ENCODE measurements around the gene ARMC3. TPM values are rescaled to one million over a fixed set of nuclear protein-coding genes. Genes with fewer than 3 reads are reported as not detected.
A peak's percentile ranks its signal among the peaks of the same experiment; 100 is the strongest.

ARMC3 gene
- total and polyA plus RNA-seq, 9 of the 15 experiments (the other 6 are each of a cell fraction or from before 2014, with no cell fraction given), result 0.33 to 1.1 (median 0.62) TPM

- Histone ChIP-seq H3K4me3 (no peak overlapping the region), H3K79me2 (ENCODE audit: control insufficient read depth, insufficient read depth, low read length) (no peaks in the 10 kb centered on the region), H3K4me1 (replicated peaks in 1 of 2; ENCODE audit: control insufficient read depth in 2 of 2, insufficient read depth in 2 of 2, low read length in 2 of 2) (peaks cover 20 to 34% of the 10 kb centered on the region in 2 experiments), H3K36me3 (ENCODE audit: control insufficient read depth, insufficient read depth, low read length) (no peaks in the 10 kb centered on the region), H3K4me2 (ENCODE audit: insufficient read depth, low read length) (peak overlapping the region; percentile 66), H4K20me1 (replicated peaks; ENCODE audit: control insufficient read depth, insufficient read depth, low read length) (no peaks in the 10 kb centered on the region), H3K9me1 (ENCODE audit: control insufficient read depth, insufficient read depth, low read length) (no peaks in the 10 kb centered on the region), H3K9ac (ENCODE audit: insufficient read depth in 1 of 2, low read depth in 2 of 2, low read length in 2 of 2) (peak overlapping the region in 1 of 2 experiments; percentile 81; a peak in 2 of 4 replicates), H3K27ac (ENCODE audit: extremely low read depth, low read depth, low read length) (peak overlapping the region; percentile 45; the same call in 1 of the 3 replicates), H3K9me3 (replicated peaks; ENCODE audit: control insufficient read depth, insufficient read depth, low read depth, low read length) (no peaks in the 10 kb centered on the region), H3K27me3 (ENCODE audit: control insufficient read depth in 2 of 2, insufficient read depth in 2 of 2, low read length in 2 of 2) (no peaks in the 10 kb centered on the region), H2AFZ (ENCODE audit: low read depth, low read length) (peak overlapping the region; percentile 84)
- ChIA-PET CTCF (ENCODE audit: low intra/inter-chr PET ratio) (no interaction called here), POLR2A (interaction anchor here (0.6 to 1.8 kb wide), 4 partner anchors 9 to 124 kb away, joined by 3 to 10 read pairs (median 4); no protein-coding TSS in a partner anchor)
- in situ Hi-C loops (cut with MboI) (loop anchor here (5.0 to 10.0 kb wide), 3 partner anchors 71 to 1059 kb away; partner anchors contain the start of gene DNAJC1), intact Hi-C loops (cut with micrococcal nuclease) (no loop called here)
- DNase-seq (ENCODE audit: extremely low read depth in 1 of 4, low spot score in 3 of 4) (peak; percentile 37 to 76 (median 57)), ATAC-seq (peak; percentile 71), FAIRE-seq (peak; percentile 46)
- WGBS (ENCODE audit: insufficient coverage, low coverage, missing lambda C conversion rate), result 17% methylated on average over 20 of the region's 20 CpGs
- BruUV-seq (replicated peaks), result no TSS peak
- TF ChIP-seq PATZ1 (CRISPR knock-in tag; IDR thresholded peaks at IDR 0.05; ENCODE audit: borderline replicate concordance), result no peak
- TF ChIP-seq, protein P1, sequence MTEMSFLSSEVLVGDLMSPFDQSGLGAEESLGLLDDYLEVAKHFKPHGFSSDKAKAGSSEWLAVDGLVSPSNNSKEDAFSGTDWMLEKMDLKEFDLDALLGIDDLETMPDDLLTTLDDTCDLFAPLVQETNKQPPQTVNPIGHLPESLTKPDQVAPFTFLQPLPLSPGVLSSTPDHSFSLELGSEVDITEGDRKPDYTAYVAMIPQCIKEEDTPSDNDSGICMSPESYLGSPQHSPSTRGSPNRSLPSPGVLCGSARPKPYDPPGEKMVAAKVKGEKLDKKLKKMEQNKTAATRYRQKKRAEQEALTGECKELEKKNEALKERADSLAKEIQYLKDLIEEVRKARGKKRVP (CRISPR knock-in tag; IDR thresholded peaks at IDR 0.05), result no peak
- TF ChIP-seq CXXC5 (CRISPR knock-in tag; IDR thresholded peaks at IDR 0.05), result peak; percentile 36; the same call in 1 of the 2 replicates
- no peak for TF ChIP-seq FOXA1 (IDR thresholded peaks at IDR 0.05; ENCODE audit: borderline replicate concordance)
- peak in 1 of 2 experiments; percentile 9; a peak in 1 of 4 replicates for TF ChIP-seq KDM1A (IDR thresholded peaks at IDR 0.05)
- no peak for TF ChIP-seq NFIC (IDR thresholded peaks at IDR 0.05)
- TF ChIP-seq ZNF354B (CRISPR knock-in tag; IDR thresholded peaks at IDR 0.05), result no peak
- TF ChIP-seq RCOR1 (IDR thresholded peaks at IDR 0.05; ENCODE audit: borderline replicate concordance in 1 of 2, low read depth in 2 of 2, low read length in 2 of 2), result 0 out of 4 replicates have a peak, but pooled peaks of 1 of the 2 experiments have one; percentile 20
- TF ChIP-seq SMARCC2 (IDR thresholded peaks at IDR 0.05; ENCODE audit: low read depth), result peak; percentile 18; the same call in 1 of the 2 replicates
- peak; percentile 43; the same call in 1 of the 2 replicates for TF ChIP-seq CTBP1 (IDR thresholded peaks at IDR 0.05; ENCODE audit: borderline replicate concordance)
- no peak for TF ChIP-seq ZNF511 (CRISPR knock-in tag; IDR thresholded peaks at IDR 0.05)
- peak; percentile 77 for TF ChIP-seq ATF3 (IDR thresholded peaks at IDR 0.05)
- TF ChIP-seq ATF3 (CRISPR knock-in tag; conservative IDR thresholded peaks at IDR 0.05), result no peak
- TF ChIP-seq STAG1 (CRISPR knock-in tag; IDR thresholded peaks at IDR 0.05; ENCODE audit: borderline replicate concordance), result no peak
- TF ChIP-seq ZNF830 (CRISPR knock-in tag; IDR thresholded peaks at IDR 0.05), result no peak
Observed at GRCh38 chr10:23063045-23063972, 135.5 kb downstream of the ARMC3 start.

All from K562 (cell line).